Skeletal muscle satellite cell (primary cell): Measurements from ENCODE around the gene SEC22C.

Experiments
- H3K27me3 ChIP-seq: 2 replicates; pipeline ENCODE4 v1.7.0; 2013; ENCODE audit warnings: low read length; ENCODE audit not compliant: control insufficient read depth, insufficient read depth
- H3K36me3 ChIP-seq: 2 replicates; pipeline ENCODE4 v1.7.0; 2013; ENCODE audit warnings: mild to moderate bottlenecking, control low read depth, low read length; ENCODE audit not compliant: insufficient read depth
- H3K4me1 ChIP-seq: 2 replicates; pipeline ENCODE4 v1.7.0; 2013; ENCODE audit warnings: low read length; ENCODE audit not compliant: control insufficient read depth, insufficient read depth
- H3K4me2 ChIP-seq: 2 replicates; pipeline ENCODE4 v1.7.0; 2013; ENCODE audit warnings: mild to moderate bottlenecking, low read length
- H3K4me3 ChIP-seq: 2 replicates; pipeline ENCODE4 v1.7.0; 2013; ENCODE audit warnings: low read length
- H3K9ac ChIP-seq: 2 replicates; pipeline ENCODE4 v1.7.0; 2013; ENCODE audit warnings: mild to moderate bottlenecking, low read depth, low read length, moderate library complexity
- H3K9me3 ChIP-seq: replicated peaks from 2 replicates; pipeline ENCODE4 v1.7.0; 2013; ENCODE audit warnings: mild to moderate bottlenecking, control low read depth, low read length

Gene SEC22C

DNA sequence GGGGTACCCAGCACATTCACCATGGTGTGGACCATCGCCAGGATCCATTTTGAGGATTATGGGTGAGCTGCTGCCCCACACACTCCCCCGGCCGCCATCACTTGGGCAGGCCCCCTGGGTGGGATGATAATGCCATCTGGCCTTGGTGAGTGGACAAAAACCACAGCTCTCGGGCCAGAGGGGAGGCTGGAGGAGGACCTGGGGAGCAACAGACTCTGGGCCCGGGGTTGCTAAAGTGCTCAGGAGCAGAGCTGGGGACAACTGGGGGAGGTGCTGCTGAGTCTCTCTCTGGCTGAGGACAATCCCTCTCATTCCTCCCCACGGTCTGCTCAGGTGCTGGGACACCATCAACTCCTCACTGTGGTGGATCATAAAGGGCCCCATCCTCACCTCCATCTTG is 50.3 kb downstream of the SEC22C start:
- H3K4me3 ChIP-seq = no peak overlapping the region
- H3K9ac ChIP-seq = no peak overlapping the region
- H3K36me3 ChIP-seq = no peaks in the 10 kb centered on the region
- H3K4me1 ChIP-seq = no peaks in the 10 kb centered on the region
- no peaks in the 10 kb centered on the region for H3K9me3 ChIP-seq
- no peak overlapping the region for H3K4me2 ChIP-seq
- peaks cover 19% of the 10 kb centered on the region for H3K27me3 ChIP-seq

DNA sequence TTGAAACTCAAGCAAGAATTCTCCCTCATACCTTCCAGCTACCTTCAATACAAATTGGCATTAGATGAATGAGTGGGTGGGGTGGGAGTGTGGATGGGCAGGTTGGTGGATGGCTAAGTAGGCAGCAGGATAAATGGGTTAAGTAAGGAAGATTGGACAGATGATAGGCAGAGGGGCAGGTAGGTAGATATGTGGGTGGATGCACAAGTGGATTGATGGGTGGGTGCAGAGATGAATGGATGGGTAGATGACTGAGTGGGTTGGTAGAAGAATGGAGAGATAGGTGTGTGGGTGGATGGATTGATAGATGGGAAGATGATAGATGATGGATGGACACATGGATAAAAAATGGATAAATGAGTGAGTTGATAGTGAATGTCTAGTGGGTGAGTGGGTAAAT is 51.7 kb downstream of the SEC22C start:
- Histone ChIP-seq H3K27me3 (peaks cover 17% of the 10 kb centered on the region), H3K9me3 (no peaks in the 10 kb centered on the region), H3K9ac (no peak overlapping the region), H3K4me2 (no peak overlapping the region), H3K4me3 (no peak overlapping the region), H3K36me3 (no peaks in the 10 kb centered on the region), H3K4me1 (no peaks in the 10 kb centered on the region)

DNA sequence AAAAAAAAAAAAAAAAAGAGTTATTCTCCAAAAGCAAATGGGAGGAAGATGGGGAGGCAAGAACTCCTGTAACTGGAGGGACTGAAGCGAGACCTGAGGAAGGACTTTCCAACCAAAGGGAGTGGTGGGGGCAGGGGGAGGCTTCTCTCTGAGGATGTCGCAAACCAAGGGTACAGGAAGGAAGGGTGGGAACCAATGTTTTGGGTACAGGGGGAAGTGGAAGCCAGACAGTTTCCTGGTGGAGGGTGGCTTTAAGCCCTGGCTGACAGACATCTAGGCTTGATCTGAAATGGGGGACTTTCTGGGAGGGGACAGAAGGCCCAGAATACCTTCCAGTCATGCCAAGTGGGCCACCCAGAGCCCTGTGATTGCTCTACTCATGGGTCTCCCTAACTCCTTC is 52.3 kb downstream of the SEC22C start:
- peaks cover 11% of the 10 kb centered on the region for H3K27me3 ChIP-seq
- H3K4me1 ChIP-seq = no peaks in the 10 kb centered on the region
- no peaks in the 10 kb centered on the region for H3K9me3 ChIP-seq
- H3K4me3 ChIP-seq = no peak overlapping the region
- H3K36me3 ChIP-seq = no peaks in the 10 kb centered on the region
- no peak overlapping the region for H3K4me2 ChIP-seq
- H3K9ac ChIP-seq = no peak overlapping the region

DNA sequence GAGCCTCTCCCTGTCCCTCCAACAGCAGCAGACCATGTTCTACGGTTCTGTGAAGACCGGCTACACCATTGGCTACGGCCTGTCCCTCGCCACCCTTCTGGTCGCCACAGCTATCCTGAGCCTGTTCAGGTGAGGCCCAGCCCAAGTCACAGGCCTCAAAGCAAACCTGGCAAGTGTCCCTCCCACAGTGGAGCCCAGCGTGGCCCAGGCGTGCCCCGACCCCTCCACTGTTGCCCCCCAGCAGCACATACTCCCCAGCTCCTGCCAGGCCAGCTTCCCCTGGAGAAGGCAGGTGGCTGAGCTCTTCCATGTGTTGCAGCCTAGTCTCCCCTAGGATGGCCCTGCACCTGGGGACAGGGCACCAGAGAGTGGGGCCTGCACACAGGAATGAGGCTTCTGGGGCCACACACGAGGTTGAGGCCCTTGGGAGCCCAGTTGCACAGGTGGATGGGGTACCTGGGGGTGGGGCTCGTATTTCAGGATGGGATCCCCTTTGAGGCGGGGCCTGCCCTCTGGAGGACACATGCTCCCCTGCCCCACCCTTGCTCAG is 54.3 kb downstream of the SEC22C start:
- H3K27me3 ChIP-seq = peaks cover 10% of the 10 kb centered on the region
- H3K36me3 ChIP-seq = no peaks in the 10 kb centered on the region
- no peak overlapping the region for H3K9ac ChIP-seq
- H3K4me1 ChIP-seq = no peaks in the 10 kb centered on the region
- H3K4me3 ChIP-seq = no peak overlapping the region
- no peaks in the 10 kb centered on the region for H3K9me3 ChIP-seq
- no peak overlapping the region for H3K4me2 ChIP-seq

DNA sequence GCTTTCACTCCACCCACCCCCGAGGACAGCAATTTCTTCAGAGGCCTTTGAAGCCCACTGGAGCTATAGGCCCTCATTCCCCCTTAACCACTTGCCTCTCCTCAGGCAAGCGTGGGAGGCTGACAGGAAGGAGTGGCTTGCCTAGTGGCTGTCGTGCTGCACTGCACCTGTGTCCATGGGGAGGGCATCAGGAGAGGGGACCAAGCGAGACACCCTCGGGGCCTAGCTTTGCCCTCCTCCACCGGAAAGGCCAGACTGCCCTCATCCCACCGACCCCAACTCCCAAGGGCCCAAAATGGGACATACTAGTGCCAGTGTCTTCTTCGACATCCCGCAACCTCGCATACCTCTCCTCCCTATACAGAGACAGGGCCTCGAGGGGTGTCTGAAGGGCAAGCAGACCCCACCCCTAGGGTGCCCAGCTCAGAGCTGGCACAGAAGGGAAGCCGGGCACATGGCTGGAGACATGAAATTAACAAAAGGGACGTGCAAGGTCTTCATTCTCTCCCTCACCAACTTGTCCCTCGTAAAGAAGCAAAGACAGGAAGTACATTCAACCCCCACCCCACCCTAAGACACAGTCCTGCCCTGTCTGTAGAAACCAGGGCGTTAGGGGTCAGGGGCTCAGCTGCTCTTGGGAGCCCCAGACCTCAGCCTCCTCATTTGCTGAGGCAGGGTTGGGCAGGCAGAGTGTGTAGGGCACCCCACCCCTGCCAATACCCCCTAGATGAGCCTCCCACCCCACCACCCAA is 55.0 kb downstream of the SEC22C start:
- no peaks in the 10 kb centered on the region for H3K36me3 ChIP-seq
- H3K4me2 ChIP-seq = no peak overlapping the region
- H3K9me3 ChIP-seq = no peaks in the 10 kb centered on the region
- H3K9ac ChIP-seq = no peak overlapping the region
- H3K27me3 ChIP-seq = peaks cover 10% of the 10 kb centered on the region
- no peak overlapping the region for H3K4me3 ChIP-seq
- H3K4me1 ChIP-seq = no peaks in the 10 kb centered on the region

DNA sequence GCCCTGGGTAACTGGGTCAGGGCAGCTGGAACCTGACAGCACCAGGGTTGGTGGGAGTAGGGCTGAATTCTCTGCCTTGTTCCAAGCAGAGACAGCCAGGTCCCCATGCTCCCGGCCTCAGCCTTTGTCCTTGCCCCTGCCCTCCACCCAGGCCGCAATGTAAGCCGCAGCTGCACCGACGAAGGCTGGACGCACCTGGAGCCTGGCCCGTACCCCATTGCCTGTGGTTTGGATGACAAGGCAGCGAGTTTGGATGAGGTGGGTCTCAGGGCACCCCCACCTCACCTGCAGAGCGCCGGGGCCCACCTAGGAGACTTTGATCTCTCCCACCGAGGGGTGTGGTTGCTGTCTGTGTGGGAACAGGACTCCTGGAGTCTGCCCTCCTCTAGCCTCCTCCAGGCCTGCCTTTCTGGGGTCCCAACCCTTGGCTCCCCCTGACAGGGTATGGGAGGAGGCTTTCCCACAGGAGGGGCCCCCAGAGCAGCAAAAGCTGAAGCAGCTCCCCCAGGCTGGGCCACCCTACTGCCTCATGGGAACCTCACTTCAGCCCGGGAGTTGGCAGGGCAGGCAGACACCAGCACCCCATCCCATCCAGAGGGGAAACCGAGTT is 55.9 kb downstream of the SEC22C start:
- H3K36me3 ChIP-seq = no peaks in the 10 kb centered on the region
- H3K9ac ChIP-seq = no peak overlapping the region
- H3K27me3 ChIP-seq = peaks cover 5% of the 10 kb centered on the region
- no peak overlapping the region for H3K4me3 ChIP-seq
- no peaks in the 10 kb centered on the region for H3K4me1 ChIP-seq
- H3K9me3 ChIP-seq = no peaks in the 10 kb centered on the region
- H3K4me2 ChIP-seq = no peak overlapping the region

DNA sequence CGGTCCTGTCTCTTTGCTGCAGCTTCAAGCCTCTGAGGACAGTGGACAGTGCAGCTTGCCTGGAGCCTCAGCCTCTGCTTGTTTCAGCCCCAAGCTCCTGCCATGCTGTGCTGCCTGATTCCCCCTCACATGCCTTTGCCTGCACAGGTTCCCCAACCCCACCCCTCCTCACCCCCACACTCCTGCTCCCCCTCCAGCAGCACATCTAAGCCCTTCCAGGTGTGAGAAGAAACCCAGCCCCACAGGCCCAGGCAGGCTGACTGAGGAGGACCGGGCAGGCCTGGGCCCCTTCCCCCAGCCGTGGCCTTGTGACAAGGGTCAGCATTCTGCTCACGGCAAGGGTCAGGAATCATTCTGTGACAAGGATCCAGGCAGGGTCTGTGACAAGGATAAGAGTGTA is 56.6 kb downstream of the SEC22C start:
- H3K27me3 ChIP-seq = peaks cover 5% of the 10 kb centered on the region
- no peak overlapping the region for H3K9ac ChIP-seq
- H3K4me1 ChIP-seq = no peaks in the 10 kb centered on the region
- H3K4me2 ChIP-seq = no peak overlapping the region
- H3K4me3 ChIP-seq = no peak overlapping the region
- H3K9me3 ChIP-seq = no peaks in the 10 kb centered on the region
- no peaks in the 10 kb centered on the region for H3K36me3 ChIP-seq

DNA sequence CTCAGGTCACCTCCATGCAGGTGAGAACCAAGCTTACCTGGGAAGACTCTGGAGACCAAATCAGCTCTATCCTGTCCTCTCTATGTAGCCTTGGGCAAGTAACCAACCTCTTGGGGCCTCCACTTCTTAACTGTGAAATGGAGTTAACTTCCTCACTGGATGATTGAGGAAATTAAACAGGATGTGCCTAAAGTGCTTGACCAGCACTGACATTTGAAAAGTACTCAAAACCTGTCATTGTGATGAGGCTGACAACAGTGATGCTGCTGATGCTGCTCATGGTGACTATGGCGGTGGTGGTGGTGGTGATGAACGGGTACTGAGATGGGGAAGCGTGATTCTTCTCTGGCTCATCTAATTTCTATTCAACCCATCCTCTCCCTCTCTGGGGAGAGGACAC is 57.0 kb downstream of the SEC22C start:
- H3K4me1 ChIP-seq = no peaks in the 10 kb centered on the region
- no peaks in the 10 kb centered on the region for H3K9me3 ChIP-seq
- H3K27me3 ChIP-seq = peaks cover 5% of the 10 kb centered on the region
- no peak overlapping the region for H3K4me2 ChIP-seq
- H3K36me3 ChIP-seq = no peaks in the 10 kb centered on the region
- H3K9ac ChIP-seq = no peak overlapping the region
- H3K4me3 ChIP-seq = no peak overlapping the region

DNA sequence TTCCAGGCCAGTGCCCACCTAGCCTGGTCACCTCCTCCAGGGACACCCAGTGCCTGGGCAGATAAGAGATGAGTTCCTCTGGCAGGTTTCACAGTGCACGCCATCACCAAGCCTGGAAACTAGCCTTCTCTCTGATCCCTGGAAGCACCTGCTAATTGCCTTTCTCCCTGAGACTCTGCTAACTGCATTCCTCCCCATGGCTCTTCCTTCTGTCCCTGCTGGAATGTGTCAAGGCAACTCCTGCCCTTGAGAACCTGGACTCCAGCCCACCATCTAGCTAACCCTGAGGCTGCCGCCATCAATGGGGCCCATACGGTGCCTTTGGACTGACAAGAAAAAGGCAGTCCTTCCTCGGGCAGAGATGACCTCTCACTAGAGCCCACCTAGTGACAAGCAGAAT is 60.9 kb downstream of the SEC22C start:
- Histone ChIP-seq H3K9me3 (no peaks in the 10 kb centered on the region), H3K4me3 (no peak overlapping the region), H3K4me1 (no peaks in the 10 kb centered on the region), H3K4me2 (no peak overlapping the region), H3K36me3 (no peaks in the 10 kb centered on the region), H3K27me3 (no peaks in the 10 kb centered on the region), H3K9ac (no peak overlapping the region)

DNA sequence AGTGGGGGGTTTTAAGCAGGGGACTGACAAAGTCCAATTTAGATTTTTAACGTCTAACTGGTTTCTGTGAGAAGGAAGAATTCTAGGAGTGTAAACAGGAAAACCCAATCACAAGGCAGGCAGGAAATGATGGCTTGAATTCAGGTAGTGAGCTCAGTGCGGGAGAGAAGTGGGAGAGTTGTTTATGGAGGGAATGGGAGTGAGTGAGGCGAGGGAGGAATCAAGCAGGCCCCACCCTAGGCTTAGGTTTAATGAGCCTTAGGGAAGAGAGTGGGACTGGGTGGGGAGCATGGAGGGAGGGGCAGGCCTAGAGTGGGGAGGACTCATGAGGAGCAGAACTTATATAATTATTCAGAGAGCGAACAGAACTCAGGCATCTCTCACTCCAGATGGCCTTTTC is 61.4 kb downstream of the SEC22C start:
- Histone ChIP-seq H3K4me3 (no peak overlapping the region), H3K27me3 (no peaks in the 10 kb centered on the region), H3K9me3 (no peaks in the 10 kb centered on the region), H3K4me1 (no peaks in the 10 kb centered on the region), H3K9ac (no peak overlapping the region), H3K36me3 (no peaks in the 10 kb centered on the region), H3K4me2 (no peak overlapping the region)

DNA sequence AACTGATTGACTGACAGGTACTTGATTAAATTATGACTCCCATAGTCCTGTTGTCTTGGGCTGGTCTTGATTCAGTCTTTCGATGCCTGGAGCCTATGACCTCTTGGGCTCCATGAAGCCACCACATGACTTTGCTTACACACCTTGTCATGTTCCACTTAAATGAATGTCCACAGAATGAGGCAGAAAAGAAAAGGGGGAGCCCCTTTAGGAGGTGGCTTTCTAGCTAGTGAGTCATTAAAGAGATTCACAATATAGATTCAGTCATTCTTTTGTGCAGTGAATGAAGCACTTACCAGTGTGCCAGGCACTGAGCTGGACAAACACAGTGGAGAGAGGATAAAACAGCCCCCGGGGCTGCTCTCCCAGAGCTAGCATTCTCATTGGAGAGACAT is 62.2 kb downstream of the SEC22C start:
- no peak overlapping the region for H3K9ac ChIP-seq
- no peaks in the 10 kb centered on the region for H3K4me1 ChIP-seq
- H3K36me3 ChIP-seq = no peaks in the 10 kb centered on the region
- no peak overlapping the region for H3K4me2 ChIP-seq
- H3K4me3 ChIP-seq = no peak overlapping the region
- H3K27me3 ChIP-seq = no peaks in the 10 kb centered on the region
- no peaks in the 10 kb centered on the region for H3K9me3 ChIP-seq
